ENCODE measurements around the gene OGN.

GRCh38 chr9:92349771-92350739 is 54.3 kb downstream of the OGN start:
- TF ChIP-seq CTCF (conservative IDR thresholded peaks at IDR 0.05 in 1 of 2, IDR thresholded peaks at IDR 0.05 in 1 of 2; ENCODE audit: extremely low read depth in 1 of 2, insufficient read depth in 1 of 2, low read depth in 1 of 2, low read length in 2 of 2) = no peak
- TF ChIP-seq EZH2 (IDR thresholded peaks at IDR 0.05; ENCODE audit: borderline replicate concordance, low read length) = no peak

All from mammary epithelial cell (primary cell).